Measurements from ENCODE around the gene SAMMSON.

SAMMSON gene

DNA sequence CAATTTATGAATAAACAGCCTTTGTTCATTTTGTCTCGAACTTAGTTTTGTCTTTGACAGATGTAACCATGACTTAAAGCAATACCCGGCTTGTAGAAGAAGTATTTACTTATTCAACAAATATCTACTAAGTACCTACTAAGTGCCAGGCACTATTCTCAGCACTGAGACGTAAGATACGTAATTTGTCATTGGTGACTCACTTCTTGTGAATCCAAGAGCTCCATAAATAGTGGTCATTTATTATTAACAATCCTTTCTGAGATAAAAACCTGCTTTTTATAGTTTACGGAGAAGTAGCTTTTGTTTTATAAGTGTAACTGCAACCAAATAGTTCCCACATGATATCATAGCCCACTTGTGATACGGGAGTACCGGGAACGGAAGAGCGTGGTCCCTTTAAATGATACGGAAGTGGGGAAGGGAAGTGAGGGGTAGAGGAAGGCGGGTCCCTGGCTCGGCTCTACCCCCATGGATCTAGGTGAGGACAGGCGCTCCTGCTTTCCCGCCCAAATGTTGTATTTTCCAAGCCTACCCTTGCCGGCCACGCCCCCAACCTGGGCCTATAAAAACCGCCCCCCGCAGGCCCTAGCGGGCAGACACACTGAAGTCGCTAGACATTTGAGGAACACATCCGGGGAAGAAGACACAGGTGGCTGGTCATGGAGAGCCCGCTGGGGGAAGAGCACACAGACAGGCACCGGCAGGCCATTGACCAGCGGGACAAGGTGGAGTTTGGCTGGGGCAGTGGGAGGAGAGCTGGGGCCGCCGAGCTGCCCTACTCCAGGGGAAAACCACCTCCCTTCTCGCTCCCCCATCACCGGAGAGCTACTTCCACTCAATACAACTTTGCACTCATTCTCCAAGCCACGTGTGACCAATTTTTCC lies at the start of gene SAMMSON:
TSS of gene SAMMSON (plus strand) at position 594 of the 888 bp plus-strand sequence.
- H3K4me1 ChIP-seq (ENCODE audit: control insufficient read depth in 1 of 2, insufficient read depth in 2 of 2, low read length in 2 of 2) = peaks cover 0 to 15% of the 10 kb centered on the region in 2 donors
- peak within 1 kb of the TSS; percentile 84 for H3K27ac ChIP-seq (ENCODE audit: low read length)
- H3K4me3 ChIP-seq (ENCODE audit: low read depth in 1 of 2, low read length in 2 of 2) = peak within 1 kb of the TSS; percentile 33 to 42
- no peaks in the 10 kb centered on the region for H3K9me3 ChIP-seq (ENCODE audit: control insufficient read depth in 1 of 2, low read length in 2 of 2)
- H3K27me3 ChIP-seq (ENCODE audit: low read depth, low read length) = no peaks in the 10 kb centered on the region
- H3K36me3 ChIP-seq (ENCODE audit: control insufficient read depth in 1 of 2, insufficient read depth in 2 of 2, low read length in 2 of 2) = no peaks in the 10 kb centered on the region

- Histone ChIP-seq H3K36me3 (ENCODE audit: control insufficient read depth in 1 of 2, insufficient read depth in 2 of 2, low read length in 2 of 2) (peaks cover 0 to 13% of the 10 kb centered on the region in 2 donors), H3K9me3 (ENCODE audit: control insufficient read depth in 1 of 2, low read length in 2 of 2) (no peaks in the 10 kb centered on the region)
These were observed 47.9 kb upstream of the SAMMSON start for GRCh38 chr3:69951616-69952015.

DNA sequence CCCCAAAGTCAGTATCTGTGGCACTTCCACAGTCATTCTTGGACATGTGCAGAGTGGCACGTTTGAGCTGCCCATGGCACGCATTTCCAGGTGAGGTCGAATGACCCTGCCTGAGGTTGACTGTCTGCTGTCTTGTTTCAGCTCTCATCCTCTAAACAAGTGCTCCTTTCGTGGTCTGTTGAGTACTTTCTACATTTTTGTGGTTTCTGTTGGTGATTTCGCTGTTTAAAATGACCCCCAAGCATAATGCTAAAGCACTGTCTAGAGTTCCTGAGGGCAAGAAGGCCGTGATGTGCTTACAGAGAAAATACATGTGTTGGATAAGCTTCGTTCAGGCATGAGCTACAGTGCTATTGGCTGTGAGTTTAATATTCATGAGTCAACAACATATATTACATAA lies 40.0 kb upstream of the SAMMSON start:
- Histone ChIP-seq H3K27ac (ENCODE audit: low read length) (no peak overlapping the region), H3K9me3 (ENCODE audit: control insufficient read depth in 1 of 2, low read length in 2 of 2) (no peaks in the 10 kb centered on the region), H3K4me1 (ENCODE audit: control insufficient read depth in 1 of 2, insufficient read depth in 2 of 2, low read length in 2 of 2) (no peaks in the 10 kb centered on the region), H3K27me3 (ENCODE audit: low read depth, low read length) (no peaks in the 10 kb centered on the region), H3K4me3 (ENCODE audit: low read depth in 1 of 2, low read length in 2 of 2) (no peak overlapping the region), H3K36me3 (ENCODE audit: control insufficient read depth in 1 of 2, insufficient read depth in 2 of 2, low read length in 2 of 2) (peaks cover 17 to 29% of the 10 kb centered on the region in 2 donors)

More at GRCh38 chr3:69951616-69952015, 47.9 kb upstream of the SAMMSON start:
- H3K27me3 ChIP-seq (ENCODE audit: low read depth, low read length) = no peaks in the 10 kb centered on the region
- H3K4me3 ChIP-seq (ENCODE audit: low read depth in 1 of 2, low read length in 2 of 2) = no peak overlapping the region
- no peaks in the 10 kb centered on the region for H3K4me1 ChIP-seq (ENCODE audit: control insufficient read depth in 1 of 2, insufficient read depth in 2 of 2, low read length in 2 of 2)
- no peak overlapping the region for H3K27ac ChIP-seq (ENCODE audit: low read length)

DNA sequence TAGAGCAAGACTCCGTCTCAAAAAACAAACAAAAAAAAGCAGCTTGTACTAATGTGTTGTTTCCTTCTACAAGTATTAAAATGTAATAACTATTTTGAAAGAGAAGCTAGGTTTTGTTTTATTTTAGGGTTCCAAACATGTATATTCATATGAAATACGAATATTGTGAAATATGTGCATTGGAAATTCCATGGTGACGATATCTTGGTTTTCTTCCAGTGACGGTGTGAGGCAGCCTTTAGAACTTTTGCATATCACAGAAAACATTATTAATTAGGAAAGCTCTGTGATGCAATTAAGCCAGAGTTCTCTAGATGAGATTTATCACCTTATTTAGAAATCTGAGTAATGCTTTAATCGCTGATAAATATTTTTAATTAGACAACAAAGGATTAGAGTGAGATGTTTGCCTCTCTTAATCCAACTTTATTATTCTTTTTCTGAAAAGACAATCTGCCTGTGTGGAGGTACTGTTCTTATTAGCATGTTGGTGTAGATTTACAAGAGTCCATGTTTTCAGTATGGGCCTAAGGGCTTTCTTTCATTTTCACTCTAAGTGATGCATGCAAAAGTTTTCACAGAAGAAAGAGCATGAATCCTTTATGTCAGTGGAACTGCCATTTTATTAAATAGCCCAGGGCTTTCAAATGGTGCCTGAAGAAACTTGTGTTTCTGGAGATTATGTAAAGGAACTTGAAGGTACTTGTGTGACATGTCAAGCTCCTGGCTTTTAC lies 37.7 kb upstream of the SAMMSON start:
- peaks cover 22 to 40% of the 10 kb centered on the region in 2 donors for H3K36me3 ChIP-seq (ENCODE audit: control insufficient read depth in 1 of 2, insufficient read depth in 2 of 2, low read length in 2 of 2)
- H3K9me3 ChIP-seq (ENCODE audit: control insufficient read depth in 1 of 2, low read length in 2 of 2) = no peaks in the 10 kb centered on the region
- no peaks in the 10 kb centered on the region for H3K4me1 ChIP-seq (ENCODE audit: control insufficient read depth in 1 of 2, insufficient read depth in 2 of 2, low read length in 2 of 2)
- no peak overlapping the region for H3K4me3 ChIP-seq (ENCODE audit: low read depth in 1 of 2, low read length in 2 of 2)
- H3K27ac ChIP-seq (ENCODE audit: low read length) = no peak overlapping the region
- H3K27me3 ChIP-seq (ENCODE audit: low read depth, low read length) = no peaks in the 10 kb centered on the region

GRCh38 chr3:69963643-69964042 lies 35.9 kb upstream of the SAMMSON start:
- no peak overlapping the region for H3K27ac ChIP-seq (ENCODE audit: low read length)
- peaks cover 22 to 31% of the 10 kb centered on the region in 2 donors for H3K36me3 ChIP-seq (ENCODE audit: control insufficient read depth in 1 of 2, insufficient read depth in 2 of 2, low read length in 2 of 2)
- H3K4me3 ChIP-seq (ENCODE audit: low read depth in 1 of 2, low read length in 2 of 2) = no peak overlapping the region
- no peaks in the 10 kb centered on the region for H3K27me3 ChIP-seq (ENCODE audit: low read depth, low read length)
- H3K9me3 ChIP-seq (ENCODE audit: control insufficient read depth in 1 of 2, low read length in 2 of 2) = no peaks in the 10 kb centered on the region
- H3K4me1 ChIP-seq (ENCODE audit: control insufficient read depth in 1 of 2, insufficient read depth in 2 of 2, low read length in 2 of 2) = no peaks in the 10 kb centered on the region

GRCh38 chr3:69967156-69967555 lies 32.4 kb upstream of the SAMMSON start:
- no peaks in the 10 kb centered on the region for H3K27me3 ChIP-seq (ENCODE audit: low read depth, low read length)
- H3K4me1 ChIP-seq (ENCODE audit: control insufficient read depth in 1 of 2, insufficient read depth in 2 of 2, low read length in 2 of 2) = no peaks in the 10 kb centered on the region
- no peaks in the 10 kb centered on the region for H3K9me3 ChIP-seq (ENCODE audit: control insufficient read depth in 1 of 2, low read length in 2 of 2)
- H3K4me3 ChIP-seq (ENCODE audit: low read depth in 1 of 2, low read length in 2 of 2) = no peak overlapping the region
- H3K36me3 ChIP-seq (ENCODE audit: control insufficient read depth in 1 of 2, insufficient read depth in 2 of 2, low read length in 2 of 2) = peaks cover 11 to 17% of the 10 kb centered on the region in 2 donors
- no peak overlapping the region for H3K27ac ChIP-seq (ENCODE audit: low read length)

- H3K4me1 ChIP-seq (ENCODE audit: control insufficient read depth in 1 of 2, insufficient read depth in 2 of 2, low read length in 2 of 2) = no peaks in the 10 kb centered on the region
- H3K9me3 ChIP-seq (ENCODE audit: control insufficient read depth in 1 of 2, low read length in 2 of 2) = no peaks in the 10 kb centered on the region
- no peak overlapping the region for H3K4me3 ChIP-seq (ENCODE audit: low read depth in 1 of 2, low read length in 2 of 2)
- H3K27ac ChIP-seq (ENCODE audit: low read length) = no peak overlapping the region
- H3K36me3 ChIP-seq (ENCODE audit: control insufficient read depth in 1 of 2, insufficient read depth in 2 of 2, low read length in 2 of 2) = no peaks in the 10 kb centered on the region
- H3K27me3 ChIP-seq (ENCODE audit: low read depth, low read length) = no peaks in the 10 kb centered on the region
These were observed 28.7 kb upstream of the SAMMSON start for GRCh38 chr3:69970827-69971226.

DNA sequence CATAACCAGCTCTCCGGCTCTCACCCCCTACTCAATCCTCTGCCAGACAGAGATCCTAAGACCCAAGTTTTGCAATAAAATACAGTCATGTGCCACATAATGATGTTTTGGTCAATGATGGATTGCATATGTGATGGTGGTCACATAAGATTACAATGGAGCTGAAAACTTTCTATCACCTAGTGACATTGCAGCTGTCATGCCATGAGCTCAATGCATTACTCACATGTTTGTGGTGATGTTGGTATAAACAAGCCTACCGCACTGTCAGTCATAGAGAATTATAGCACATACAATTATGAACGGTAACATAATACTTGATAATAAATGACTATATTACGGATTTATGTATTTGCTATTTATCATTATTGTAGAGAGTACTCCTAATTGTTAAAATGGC lies 26.9 kb upstream of the SAMMSON start:
- Histone ChIP-seq H3K9me3 (ENCODE audit: control insufficient read depth in 1 of 2, low read length in 2 of 2) (peaks cover 0 to 5% of the 10 kb centered on the region in 2 donors), H3K4me1 (ENCODE audit: control insufficient read depth in 1 of 2, insufficient read depth in 2 of 2, low read length in 2 of 2) (no peaks in the 10 kb centered on the region)

DNA sequence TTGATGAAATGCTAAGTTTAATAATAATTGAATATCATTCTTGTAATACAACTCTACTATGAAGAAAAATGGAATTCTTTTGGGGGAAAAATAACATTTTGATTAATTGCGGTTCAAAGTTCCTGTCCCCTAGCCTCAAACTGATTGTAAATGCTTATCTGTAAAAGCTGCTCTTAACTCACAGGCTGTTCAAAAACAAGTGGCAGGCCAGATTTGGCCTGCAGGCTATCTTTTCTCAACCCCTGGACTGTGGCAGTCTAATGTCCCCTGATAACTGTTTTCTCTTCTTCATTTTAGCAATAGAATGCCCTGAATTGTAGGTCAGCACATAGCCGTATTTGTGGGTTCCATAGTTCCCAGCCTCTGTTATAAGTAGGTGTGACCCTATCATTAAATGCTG lies 23.5 kb upstream of the SAMMSON start:
- H3K27ac ChIP-seq (ENCODE audit: low read length) = no peak overlapping the region
- H3K4me3 ChIP-seq (ENCODE audit: low read depth in 1 of 2, low read length in 2 of 2) = no peak overlapping the region
- no peaks in the 10 kb centered on the region for H3K36me3 ChIP-seq (ENCODE audit: control insufficient read depth in 1 of 2, insufficient read depth in 2 of 2, low read length in 2 of 2)
- H3K9me3 ChIP-seq (ENCODE audit: control insufficient read depth in 1 of 2, low read length in 2 of 2) = peaks cover 0 to 13% of the 10 kb centered on the region in 2 donors
- no peaks in the 10 kb centered on the region for H3K27me3 ChIP-seq (ENCODE audit: low read depth, low read length)
- H3K4me1 ChIP-seq (ENCODE audit: control insufficient read depth in 1 of 2, insufficient read depth in 2 of 2, low read length in 2 of 2) = no peaks in the 10 kb centered on the region

More for the DNA sequence above, 26.9 kb upstream of the SAMMSON start:
- Histone ChIP-seq H3K4me3 (ENCODE audit: low read depth in 1 of 2, low read length in 2 of 2) (no peak overlapping the region), H3K27ac (ENCODE audit: low read length) (no peak overlapping the region), H3K36me3 (ENCODE audit: control insufficient read depth in 1 of 2, insufficient read depth in 2 of 2, low read length in 2 of 2) (no peaks in the 10 kb centered on the region), H3K27me3 (ENCODE audit: low read depth, low read length) (no peaks in the 10 kb centered on the region)

- no peaks in the 10 kb centered on the region for H3K27me3 ChIP-seq (ENCODE audit: low read depth, low read length)
These were observed 15.8 kb upstream of the SAMMSON start for GRCh38 chr3:69983546-69984265.

DNA sequence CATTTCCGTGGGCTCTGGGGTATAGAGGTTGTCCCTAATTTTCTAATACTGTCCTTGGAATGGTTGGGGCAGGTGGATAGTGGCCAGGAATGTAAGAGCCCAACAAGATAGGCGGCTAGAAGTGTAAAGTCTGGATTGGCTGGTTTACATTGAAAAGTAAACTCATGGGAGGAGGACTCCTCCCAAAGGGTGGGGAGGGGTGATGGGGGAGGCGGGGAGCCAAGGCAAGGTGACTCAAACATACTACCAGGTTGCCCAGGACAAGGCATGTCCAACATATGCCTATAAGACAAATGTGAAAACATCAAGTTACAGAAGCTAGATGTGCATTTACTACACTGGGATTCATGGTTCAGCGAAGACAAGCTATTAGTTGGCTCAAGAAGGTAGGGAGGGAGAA lies 14.3 kb upstream of the SAMMSON start:
- Histone ChIP-seq H3K4me1 (ENCODE audit: control insufficient read depth in 1 of 2, insufficient read depth in 2 of 2, low read length in 2 of 2) (no peaks in the 10 kb centered on the region), H3K27me3 (ENCODE audit: low read depth, low read length) (no peaks in the 10 kb centered on the region), H3K27ac (ENCODE audit: low read length) (no peak overlapping the region), H3K9me3 (ENCODE audit: control insufficient read depth in 1 of 2, low read length in 2 of 2) (peaks cover 0 to 3% of the 10 kb centered on the region in 2 donors), H3K36me3 (ENCODE audit: control insufficient read depth in 1 of 2, insufficient read depth in 2 of 2, low read length in 2 of 2) (no peaks in the 10 kb centered on the region), H3K4me3 (ENCODE audit: low read depth in 1 of 2, low read length in 2 of 2) (no peak overlapping the region)

More at GRCh38 chr3:69983546-69984265, 15.8 kb upstream of the SAMMSON start:
- Histone ChIP-seq H3K9me3 (ENCODE audit: control insufficient read depth in 1 of 2, low read length in 2 of 2) (peaks cover 0 to 3% of the 10 kb centered on the region in 2 donors), H3K4me3 (ENCODE audit: low read depth in 1 of 2, low read length in 2 of 2) (no peak overlapping the region), H3K4me1 (ENCODE audit: control insufficient read depth in 1 of 2, insufficient read depth in 2 of 2, low read length in 2 of 2) (no peaks in the 10 kb centered on the region), H3K27ac (ENCODE audit: low read length) (no peak overlapping the region), H3K36me3 (ENCODE audit: control insufficient read depth in 1 of 2, insufficient read depth in 2 of 2, low read length in 2 of 2) (no peaks in the 10 kb centered on the region)

Data from muscle layer of duodenum (tissue), 2 donors.